GM12878 (cell line): Measurements from ENCODE around the gene DCLK2. TPM values are rescaled to one million over a fixed set of nuclear protein-coding genes. Genes with fewer than 3 reads are reported as not detected.

Experiments used
- ATAC-seq: fragments of 200-7000 bp; cut with Tn5 transposase; 3 replicates; pipeline ENCODE4 v1.9.1; 2020; ENCODE audit warnings: mild to moderate bottlenecking, moderate library complexity
- BruUV-seq: library from RNA; stranded (reverse); fragments of 400-500 nt; replicated peaks from 2 replicates; lab custom pipeline; 2021; lab: Mats Ljungman, UMichigan
- CTCF ChIA-PET: fragments of 300-600 bp; sonication (Branson Sonifier 250); formaldehyde crosslinking; extraction: SDS; loops from one replicate; lab custom pipeline; 2021; ENCODE audit warnings: inconsistent platforms; lab: Yijun Ruan, JAX
- POLR2A ChIA-PET: fragments of 350-600 bp; formaldehyde crosslinking; extraction: SDS; loops from one replicate; lab custom pipeline; 2021; ENCODE audit warnings: inconsistent platforms; lab: Charles Lee
- RAD21 ChIA-PET: fragments of 300-600 bp; sonication (Branson Sonifier 250); formaldehyde crosslinking; loops from one replicate; lab custom pipeline; 2023; ENCODE audit warnings: antibody characterized with exemption; ENCODE audit not compliant: unreplicated experiment; lab: Charles Lee
- SMC1A ChIA-PET: fragments of 300-600 bp; sonication (Branson Sonifier 250); formaldehyde crosslinking; loops from one replicate; lab custom pipeline; 2023; ENCODE audit not compliant: unreplicated experiment, uncharacterized antibody; lab: Charles Lee
- DNase-seq: peaks from one replicate; pipeline ENCODE4 v3.0.0-alpha.2; 2011; ENCODE audit warnings: low read depth, low spot score
- FAIRE-seq: peaks from 3 replicates; lab custom pipeline; 2011; peaks lifted over from hg19 to GRCh38; lab: Jason Lieb, UNC
- H2AFZ ChIP-seq: 2 replicates; pipeline ENCODE4 v1.6.0; 2011; ENCODE audit warnings: low read depth, low read length, control low read depth; ENCODE audit not compliant: control insufficient read depth
- H3K27ac ChIP-seq: 2 replicates; pipeline ENCODE4 v1.5.1; 2011; ENCODE audit warnings: control low read depth; ENCODE audit not compliant: control insufficient read depth, insufficient read depth
- H3K27me3 ChIP-seq, 2 experiments: replicated peaks in 1 of 2; 2 replicates each; pipeline versions ENCODE4 v1.6.0 to v1.6.1; 2011; ENCODE audit warnings: low read length in 1 of 2; ENCODE audit not compliant: control insufficient read depth in 2 of 2, insufficient read depth in 2 of 2
- H3K36me3 ChIP-seq, 2 experiments: 2 replicates each; pipeline ENCODE4 v1.5.1; 2011; ENCODE audit warnings: low read length in 1 of 2; ENCODE audit not compliant: control insufficient read depth in 2 of 2, insufficient read depth in 2 of 2
- H3K4me1 ChIP-seq: 2 replicates; pipeline ENCODE4 v1.6.1; 2011; ENCODE audit warnings: mild to moderate bottlenecking, low read length, moderate library complexity, mixed read lengths; ENCODE audit not compliant: control insufficient read depth, insufficient read depth
- H3K4me2 ChIP-seq: 2 replicates; pipeline ENCODE4 v1.6.0; 2011; ENCODE audit warnings: control low read depth; ENCODE audit not compliant: control insufficient read depth, insufficient read depth
- H3K4me3 ChIP-seq: fragments of 200-600 bp; sonication (generic); 2 replicates; pipeline ENCODE4 v1.5.1; 2016
- H3K79me2 ChIP-seq: 2 replicates; pipeline ENCODE4 v1.6.0; 2011; ENCODE audit warnings: low read length; ENCODE audit not compliant: control insufficient read depth, insufficient read depth
- H3K9ac ChIP-seq: 2 replicates; pipeline ENCODE4 v1.8.0; 2011; ENCODE audit warnings: low read length, control low read depth, mixed read lengths; ENCODE audit not compliant: control insufficient read depth, insufficient read depth
- H3K9me3 ChIP-seq: replicated peaks from 3 replicates; pipeline ENCODE4 v1.5.1; 2011; ENCODE audit warnings: mild to moderate bottlenecking, low read length; ENCODE audit not compliant: control insufficient read depth, insufficient read depth
- H4K20me1 ChIP-seq: 2 replicates; pipeline ENCODE4 v1.6.0; 2011; ENCODE audit not compliant: control insufficient read depth, insufficient read depth
- BACH1 ChIP-seq: fragments of 450-650 bp; IDR thresholded peaks from 2 replicates; pipeline ENCODE4 v1.6.1; 2017; ENCODE audit warnings: mild to moderate bottlenecking, borderline replicate concordance
- BCL3 ChIP-seq: IDR thresholded peaks from 2 replicates; pipeline ENCODE4 v1.6.1; 2011; ENCODE audit warnings: borderline replicate concordance, low read depth, mild to moderate bottlenecking, moderate library complexity, low read length; ENCODE audit not compliant: insufficient read depth, poor library complexity, severe bottlenecking
- CREM ChIP-seq: IDR thresholded peaks from 2 replicates; pipeline ENCODE4 v1.6.1; 2014; ENCODE audit warnings: antibody characterized with exemption, low read depth
- CTCF ChIP-seq, 3 experiments: IDR thresholded peaks in 2 of 3; conservative IDR thresholded peaks in 1 of 3; 2 replicates each; pipeline ENCODE4 v1.5.1; 2011; ENCODE audit warnings: low read depth in 3 of 3, low read length in 3 of 3, mild to moderate bottlenecking in 3 of 3, control low read depth in 2 of 3, moderate library complexity in 2 of 3, inconsistent platforms in 1 of 3, mixed read lengths in 1 of 3; ENCODE audit not compliant: control insufficient read depth in 2 of 3, insufficient read depth in 1 of 3; ENCODE audit errors: extremely low read depth in 1 of 3
- ELK1 ChIP-seq: IDR thresholded peaks from 2 replicates; pipeline ENCODE4 v1.6.1; 2012; ENCODE audit warnings: low read depth, low read length, improper control_type of control experiment
- MEF2A ChIP-seq: IDR thresholded peaks from 2 replicates; pipeline ENCODE4 v1.6.1; 2011; ENCODE audit warnings: low read depth, mild to moderate bottlenecking, low read length, moderate library complexity; ENCODE audit not compliant: insufficient read depth
- NR2C2 ChIP-seq: IDR thresholded peaks from 2 replicates; pipeline ENCODE4 v1.6.1; 2011; ENCODE audit warnings: borderline replicate concordance, low read depth; ENCODE audit not compliant: control insufficient read depth, insufficient read length
- RELB ChIP-seq: fragments of 450-650 bp; IDR thresholded peaks from 2 replicates; pipeline ENCODE4 v1.6.1; 2017; ENCODE audit warnings: low read depth, mild to moderate bottlenecking, moderate library complexity
- SMARCA5 ChIP-seq: fragments of 450-650 bp; IDR thresholded peaks from 2 replicates; pipeline ENCODE4 v1.6.1; 2017; ENCODE audit warnings: mild to moderate bottlenecking
- SMC3 ChIP-seq: IDR thresholded peaks from 2 replicates; pipeline ENCODE4 v1.6.1; 2011; ENCODE audit warnings: low read length, improper control_type of control experiment, borderline replicate concordance
- SUZ12 ChIP-seq: fragments of 200-600 bp; sonication (generic); IDR thresholded peaks from one replicate; pipeline ENCODE4 v1.6.1; 2018; ENCODE audit warnings: antibody characterized with exemption, mild to moderate bottlenecking; ENCODE audit not compliant: unreplicated experiment
- ZBED1 ChIP-seq: IDR thresholded peaks from 2 replicates; pipeline ENCODE4 v1.6.1; 2016; ENCODE audit warnings: borderline replicate concordance
- ZNF207 ChIP-seq: fragments of 450-650 bp; IDR thresholded peaks from 2 replicates; pipeline ENCODE4 v1.6.1; 2014; ENCODE audit warnings: antibody characterized with exemption, mild to moderate bottlenecking, borderline replicate concordance
- WGBS: methylation state at CpG from one replicate; pipeline ENCODE4 v1.1.6; 2016; ENCODE audit warnings: low lambda C conversion rate; ENCODE audit not compliant: insufficient replicate concordance, insufficient coverage; ENCODE audit errors: missing lambda C conversion rate; 5-methylcytosine and 5-hydroxymethylcytosine counted together
- in situ Hi-C: fragments of 300-500 bp; cut with MboI; formaldehyde crosslinking; loops from 9 replicates; pipeline ENCODE4 v1.14.3; 2018; ENCODE audit warnings: mixed read lengths
- intact Hi-C: fragments of 100-400 bp; cut with micrococcal nuclease; formaldehyde crosslinking; loops from one replicate; pipeline ENCODE4 v1.14.2; 2022; ENCODE audit not compliant: unreplicated experiment
- polyA plus RNA-seq, 11 experiments: library from polyadenylated mRNA; depleted of rRNA in 4 of 11; unstranded in 6 of 11; stranded (reverse) in 5 of 11; fragments of >200 nt; fragmentation: Nextera tagmentation in 4 of 11; fragmentation: Illumina TruSeq in 1 of 11; extraction: Ambion mirVana in 4 of 11; extraction: Trizol in 1 of 11; gene quantifications; 1 replicate in 1 of 11; 2 replicates in 10 of 11; pipeline versions ENCODE4 v1.2.1 to v1.2.3, GENCODE V29; 2011 to 2016; ENCODE audit warnings: inconsistent platforms in 2 of 11, missing spikeins in 2 of 11, low read depth in 1 of 11
- total RNA-seq, 4 experiments: library from RNA; depleted of rRNA in 3 of 4; stranded (reverse); fragments of >200 nt in 3 of 4; fragmentation: Illumina TruSeq in 1 of 4; extraction: Trizol in 1 of 4; gene quantifications; 2 replicates each; pipeline versions ENCODE4 v1.2.1 to v1.2.3, GENCODE V29; 2013 to 2021

The DCLK2 gene
- total and polyA plus RNA-seq, 10 of the 15 experiments (the other 5 are each of a cell fraction or from before 2014, with no cell fraction given), result not detected

- ChIA-PET CTCF (interaction anchor here (0.8 to 4.1 kb wide), 39 partner anchors 9 to 624 kb away, joined by 3 to 27 read pairs (median 4); no protein-coding TSS in a partner anchor), POLR2A (no interaction called here), RAD21 (interaction anchor here (0.6 to 3.1 kb wide), 5 partner anchors 199 to 625 kb away, joined by 3 to 22 read pairs (median 3); no protein-coding TSS in a partner anchor), SMC1A (interaction anchor here (0.8 to 2.1 kb wide), 11 partner anchors 9 to 624 kb away, joined by 3 to 7 read pairs (median 5); no protein-coding TSS in a partner anchor)
- DNase-seq, result no peak
- Histone ChIP-seq H3K27ac (no peak overlapping the region), H3K27me3 (no peaks in the 10 kb centered on the region), H3K79me2 (no peaks in the 10 kb centered on the region), H3K36me3 (no peaks in the 10 kb centered on the region), H3K4me1 (no peaks in the 10 kb centered on the region), H3K4me2 (no peak overlapping the region), H3K9me3 (no peaks in the 10 kb centered on the region), H2AFZ (no peak overlapping the region), H4K20me1 (no peaks in the 10 kb centered on the region), H3K4me3 (no peak overlapping the region), H3K9ac (no peak overlapping the region)
- intact Hi-C loops, result loop anchor here (1.0 to 5.0 kb wide), 4 partner anchors 231 to 329 kb away; no protein-coding TSS in a partner anchor
- BruUV-seq, result no TSS peak
- FAIRE-seq, result peak; percentile 71
- peak; percentile 65 for ATAC-seq
- in situ Hi-C loops, result no loop called here
- 37% methylated on average over 6 of the region's 6 CpGs for WGBS
- TF ChIP-seq NR2C2, result no peak
- no peak for TF ChIP-seq BCL3
- no peak for TF ChIP-seq RELB
- TF ChIP-seq ELK1, result no peak
- peak; percentile 51; the same call in 1 of the 2 replicates for TF ChIP-seq SMC3
- no peak for TF ChIP-seq ZNF207
- no peak for TF ChIP-seq CREM
- no peak for TF ChIP-seq BACH1
- peak; percentile 82 to 89 (median 84) for TF ChIP-seq CTCF (IDR thresholded peaks at IDR 0.05 in 2 of 3, conservative IDR thresholded peaks at IDR 0.05 in 1 of 3; ENCODE audit: control insufficient read depth in 2 of 3, extremely low read depth in 1 of 3, insufficient read depth in 1 of 3, low read depth in 3 of 3, low read length in 3 of 3)
- no peak for TF ChIP-seq MEF2A
- TF ChIP-seq SMARCA5, result no peak
- TF ChIP-seq SUZ12, result no peak
- TF ChIP-seq ZBED1, result no peak
Observed at GRCh38 chr4:150242820-150243458, 164.7 kb downstream of the DCLK2 start.
